ENCODE results near the gene SLC10A2.

SLC10A2 gene

GRCh38 chr13:103046676-103047075 lies 19.5 kb downstream of the SLC10A2 start:
- DNase-seq (ENCODE audit: low spot score): no peak

DNA sequence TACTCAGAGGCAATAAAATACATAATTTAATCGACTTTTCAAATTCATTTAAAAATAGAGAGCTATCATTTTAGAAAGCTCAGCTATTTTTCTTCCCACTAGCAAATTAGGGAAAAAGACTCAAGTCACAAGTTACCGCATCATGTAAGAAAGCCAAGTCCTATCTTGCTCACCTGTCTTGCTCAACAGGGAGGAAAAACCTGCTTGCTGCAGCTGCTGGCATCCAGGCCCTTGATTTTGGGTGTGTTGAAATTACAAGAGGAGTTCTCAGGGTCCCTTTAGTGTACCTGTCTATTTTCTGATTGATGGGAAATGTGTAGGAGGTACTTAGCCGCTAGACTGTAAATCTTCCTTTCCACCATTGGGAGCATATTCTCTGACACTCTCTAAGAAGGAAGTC lies 22.2 kb downstream of the SLC10A2 start:
- no peak for DNase-seq (ENCODE audit: low spot score)

DNA sequence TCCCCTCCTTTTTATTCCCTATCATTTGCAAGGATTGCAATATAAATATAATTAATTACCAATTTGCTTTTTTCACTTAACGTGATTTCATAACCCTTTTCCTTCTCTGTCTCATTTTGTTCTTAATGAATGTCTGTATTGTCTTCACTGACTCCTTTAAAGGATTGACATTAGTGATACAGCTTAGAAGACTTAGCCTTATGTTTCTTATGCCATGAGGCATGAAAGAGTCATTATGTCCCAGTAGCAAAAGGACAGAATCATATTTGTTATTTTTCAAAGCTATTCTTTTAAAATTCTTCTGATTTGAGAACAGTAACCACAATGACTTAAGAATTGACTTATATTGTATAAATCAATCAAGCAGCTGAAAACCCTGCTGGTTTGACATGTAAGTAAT lies 26.2 kb downstream of the SLC10A2 start:
- no peak for DNase-seq (ENCODE audit: low spot score)

- no peak for DNase-seq (ENCODE audit: low spot score)
Measured at GRCh38 chr13:103039183-103039582, 27.0 kb downstream of the SLC10A2 start.

DNA sequence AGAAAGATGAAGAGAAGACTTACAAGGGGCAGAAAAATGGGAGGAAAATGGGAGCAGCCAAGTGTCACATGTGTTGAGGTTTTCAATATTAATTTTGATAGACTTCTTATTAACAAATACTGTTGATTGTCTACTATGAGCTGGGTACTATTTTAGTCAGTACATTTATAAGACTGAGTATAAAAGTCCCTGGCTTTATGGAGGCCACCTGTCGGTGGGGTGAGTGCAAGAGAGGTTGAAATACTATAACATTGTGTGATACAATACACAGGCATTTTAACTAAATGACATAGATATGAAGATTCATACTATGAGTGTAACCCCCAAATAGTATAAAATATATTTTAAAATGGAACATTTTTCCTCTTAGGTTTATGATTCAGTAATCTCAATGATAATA lies 29.9 kb downstream of the SLC10A2 start:
- DNase-seq (ENCODE audit: low spot score): no peak

DNA sequence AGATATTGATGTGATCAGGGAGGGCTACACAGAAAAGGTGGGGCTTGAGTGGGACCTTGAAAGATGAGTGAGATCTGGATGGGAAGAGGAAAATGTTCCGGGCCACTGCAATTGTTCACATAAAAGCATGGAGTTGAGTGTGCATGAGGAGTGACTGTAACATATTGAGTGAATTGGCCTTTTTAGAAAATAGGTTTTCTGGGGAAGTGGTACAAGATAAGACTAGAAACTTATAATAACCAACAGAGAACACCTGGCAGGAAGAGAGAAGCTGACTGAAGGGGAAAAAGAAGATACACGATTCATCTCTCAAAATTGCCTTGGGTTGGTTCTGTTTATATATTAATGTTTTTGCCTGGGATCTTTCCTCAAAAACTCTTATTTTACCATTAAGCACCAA lies 32.2 kb downstream of the SLC10A2 start:
- DNase-seq (ENCODE audit: low spot score): no peak

DNA sequence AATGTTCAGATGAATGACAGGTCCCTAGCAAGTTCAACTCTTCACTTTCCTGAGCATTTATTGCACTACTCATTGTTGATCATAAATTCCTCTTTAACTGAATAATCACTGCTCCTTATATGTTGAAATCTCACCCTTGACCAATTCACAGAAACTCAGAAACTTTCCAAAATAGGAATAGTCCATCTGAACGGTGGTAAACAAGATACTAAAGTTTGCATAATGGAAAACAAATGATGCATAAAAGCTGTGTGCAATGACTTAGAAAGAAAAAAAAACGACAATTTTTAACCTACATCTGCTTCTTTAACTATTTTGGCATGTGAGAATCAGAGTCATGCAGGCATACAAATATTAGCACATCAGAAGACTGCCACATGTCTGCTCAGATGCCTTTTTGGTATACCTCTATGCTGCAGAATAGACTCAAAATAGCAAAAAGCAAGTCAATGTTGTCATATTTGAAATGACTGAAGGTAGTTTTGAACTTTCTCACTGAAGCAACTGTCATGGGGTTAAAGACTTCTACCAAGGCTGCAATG lies 34.8 kb downstream of the SLC10A2 start:
- DNase-seq (ENCODE audit: low spot score): no peak

- DNase-seq (ENCODE audit: low spot score): no peak
Measured at GRCh38 chr13:103030776-103031175, 35.4 kb downstream of the SLC10A2 start.

DNA sequence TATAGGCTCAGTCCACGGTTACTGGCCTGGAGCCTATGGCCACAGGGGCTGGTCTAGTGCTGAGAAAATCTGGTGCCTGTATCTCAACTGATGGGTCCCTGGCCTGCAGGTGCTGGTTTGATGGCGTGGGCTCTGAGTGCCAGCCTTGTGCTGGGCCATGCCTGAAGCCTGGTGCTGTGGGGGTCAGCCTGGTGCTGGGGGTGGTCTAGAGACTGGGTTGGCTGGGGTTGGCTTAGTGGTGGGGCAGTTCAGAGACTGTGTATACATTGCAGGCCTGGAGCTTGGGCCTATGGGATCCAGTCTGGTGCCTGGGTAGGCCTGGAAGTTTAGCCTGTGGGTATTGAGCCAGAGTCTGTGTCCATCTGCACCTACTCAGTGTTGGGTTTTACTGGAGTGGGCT lies 36.4 kb downstream of the SLC10A2 start:
- DNase-seq (ENCODE audit: low spot score): no peak

DNA sequence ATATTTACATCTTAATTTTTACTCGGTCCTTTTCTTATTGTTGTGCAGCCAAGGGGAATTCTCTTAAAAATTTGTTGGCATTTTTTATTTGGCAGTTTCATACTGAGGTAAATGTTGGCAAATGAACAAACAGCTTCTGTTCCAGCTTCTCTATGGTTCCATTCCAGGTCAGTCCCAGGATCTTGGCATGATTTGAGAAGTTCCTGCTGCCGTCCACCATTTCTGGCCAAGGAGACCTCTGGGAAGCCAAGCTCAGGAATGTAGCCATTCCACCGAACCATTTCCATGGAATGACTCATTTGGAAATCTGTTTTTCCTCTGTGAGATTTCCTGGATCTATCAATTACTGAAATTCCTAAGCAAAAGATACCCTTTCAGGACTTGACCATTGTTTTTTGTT lies 43.9 kb downstream of the SLC10A2 start:
- DNase-seq (ENCODE audit: low spot score): no peak

DNA sequence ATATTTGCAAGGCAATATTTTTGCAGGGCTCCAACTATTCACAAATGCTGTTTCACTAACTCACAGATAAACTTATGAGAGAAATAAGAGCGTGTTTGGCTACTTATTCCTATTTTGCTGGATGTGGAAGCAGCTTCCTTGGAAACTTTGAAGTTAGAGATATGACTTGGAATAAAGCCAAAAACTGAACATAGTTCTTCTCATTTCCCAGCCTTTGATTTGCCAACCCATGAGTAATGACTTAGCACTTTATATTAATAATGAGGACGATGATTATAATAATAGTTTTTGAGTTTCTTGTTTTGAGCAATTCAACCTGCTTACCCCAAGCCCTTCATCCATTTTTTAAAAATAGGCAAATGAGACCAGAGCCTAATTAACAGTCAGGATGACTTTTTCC lies 47.7 kb downstream of the SLC10A2 start:
- no peak for DNase-seq (ENCODE audit: low spot score)

DNA sequence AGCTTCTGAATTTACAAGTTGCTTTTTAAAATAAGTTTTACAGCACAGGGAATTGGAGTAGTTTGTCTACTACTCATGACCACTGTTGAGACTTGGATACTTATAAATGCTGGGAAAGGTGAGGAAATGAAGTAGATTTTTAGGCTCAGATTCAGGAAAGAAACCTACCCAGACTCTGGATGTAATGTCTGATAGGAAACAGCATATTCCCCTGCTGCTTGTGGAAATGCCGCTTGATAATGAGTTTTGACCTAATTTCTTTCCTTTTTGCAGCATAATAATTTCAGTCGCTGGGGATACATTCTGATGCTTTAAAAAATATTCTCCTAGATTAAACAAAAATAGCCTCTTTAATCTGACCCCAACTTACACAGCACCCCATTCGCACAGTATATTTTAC lies 53.6 kb downstream of the SLC10A2 start:
- no peak for DNase-seq (ENCODE audit: low spot score)

- DNase-seq (ENCODE audit: low spot score): no peak
Measured at GRCh38 chr13:103009051-103009840, 57.0 kb downstream of the SLC10A2 start.

GRCh38 chr13:103007427-103007762 lies 58.8 kb downstream of the SLC10A2 start:
- no peak for DNase-seq (ENCODE audit: low spot score)

- no peak for DNase-seq (ENCODE audit: low spot score)
Measured at GRCh38 chr13:103006641-103007426, 59.4 kb downstream of the SLC10A2 start.

DNA sequence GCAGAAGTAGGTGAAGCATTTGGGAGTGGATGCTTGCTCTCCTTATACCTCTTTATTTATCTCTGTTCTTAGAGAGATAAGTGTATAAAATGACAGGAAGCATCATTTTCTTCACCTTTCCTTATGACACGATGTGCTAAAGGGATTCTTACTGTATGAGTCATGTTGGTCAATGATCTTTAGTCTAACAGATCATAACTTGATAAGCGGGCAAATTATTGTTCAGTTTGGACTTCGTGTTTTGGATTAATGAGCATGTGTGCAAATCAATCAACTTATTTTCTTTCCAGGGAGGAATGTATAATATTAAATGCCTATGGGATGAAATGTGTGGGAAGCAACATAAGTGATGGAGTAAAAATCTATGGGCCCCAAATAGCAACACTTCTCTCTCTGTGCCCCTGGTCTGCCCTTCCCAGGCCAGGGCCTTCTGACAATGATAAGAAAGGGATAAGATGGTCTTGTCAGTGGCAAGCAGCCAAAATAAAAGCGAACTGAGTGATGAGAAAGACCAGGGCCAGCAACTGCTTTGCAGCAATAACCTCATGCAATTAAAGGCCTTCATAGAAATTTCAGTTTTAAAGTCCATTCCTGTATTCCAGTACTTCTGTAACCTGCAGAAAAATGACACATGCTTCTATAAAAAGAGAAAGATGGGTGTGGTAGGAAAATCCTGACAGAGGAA lies 61.4 kb downstream of the SLC10A2 start:
- no peak for DNase-seq (ENCODE audit: low spot score)

DNA sequence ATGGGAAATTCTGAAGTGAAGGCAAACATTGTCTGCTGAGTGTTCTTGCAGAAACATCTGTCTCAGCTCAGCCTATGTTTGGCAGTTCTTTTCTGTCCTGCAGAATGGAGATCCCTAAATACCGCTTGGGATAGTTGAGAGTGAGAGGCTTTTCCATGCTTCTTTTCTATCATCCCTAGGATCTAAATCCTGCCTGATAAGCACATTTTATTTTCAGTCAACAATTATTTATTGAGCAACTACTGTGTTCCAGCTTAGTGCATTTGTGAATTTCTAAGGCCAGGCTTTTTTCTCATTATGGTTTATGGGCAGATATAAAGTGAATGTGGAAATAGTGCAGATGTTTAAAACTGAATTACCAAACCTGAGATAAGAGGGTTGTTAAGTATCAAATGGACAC lies 62.6 kb downstream of the SLC10A2 start:
- DNase-seq (ENCODE audit: low spot score): no peak

- DNase-seq (ENCODE audit: low spot score): no peak
Measured at GRCh38 chr13:103002279-103002678, 63.9 kb downstream of the SLC10A2 start.

DNA sequence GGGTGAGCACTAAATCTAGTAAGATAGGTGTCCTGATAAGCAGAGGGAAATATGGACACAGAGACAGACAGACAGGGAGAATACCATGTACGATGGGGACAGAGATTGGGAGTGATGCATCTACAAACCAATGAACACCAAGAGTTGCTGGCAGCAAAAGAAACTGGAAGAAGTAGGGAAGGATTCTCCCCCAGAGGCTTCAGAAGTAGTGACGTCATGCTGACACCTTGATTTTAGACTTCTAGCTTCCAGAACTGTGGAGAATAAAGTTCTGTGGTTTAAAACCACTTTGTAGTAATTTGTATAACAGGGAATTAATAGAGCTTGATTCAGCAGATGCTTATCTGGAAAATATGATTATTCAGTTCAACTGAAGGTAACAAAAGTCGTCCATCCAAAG lies 66.1 kb downstream of the SLC10A2 start:
- DNase-seq (ENCODE audit: low spot score): no peak

GRCh38 chr13:102999499-102999898 lies 66.7 kb downstream of the SLC10A2 start:
- no peak for DNase-seq (ENCODE audit: low spot score)

All from Ammon's horn (tissue), 1 donor.